ENCODE results near the gene ITGB1BP1.

ITGB1BP1 gene

GRCh38 chr2:9377461-9378097 lies 45.7 kb downstream of the ITGB1BP1 start:
- no peak for DNase-seq (ENCODE audit: low spot score)

- DNase-seq (ENCODE audit: low spot score) = no peak
Observed at GRCh38 chr2:9375857-9376428, 47.4 kb downstream of the ITGB1BP1 start.

GRCh38 chr2:9374071-9374730 lies 49.1 kb downstream of the ITGB1BP1 start:
- no peak for DNase-seq (ENCODE audit: low spot score)

GRCh38 chr2:9373476-9373875 lies 49.9 kb downstream of the ITGB1BP1 start:
- no peak for DNase-seq (ENCODE audit: low spot score)

- DNase-seq (ENCODE audit: low spot score) = no peak
Observed at GRCh38 chr2:9373047-9373446, 50.3 kb downstream of the ITGB1BP1 start.

- no peak for DNase-seq (ENCODE audit: low spot score)
Observed at GRCh38 chr2:9370746-9371145, 52.6 kb downstream of the ITGB1BP1 start.

GRCh38 chr2:9366026-9366425 lies 57.3 kb downstream of the ITGB1BP1 start:
- no peak for DNase-seq (ENCODE audit: low spot score)

- DNase-seq (ENCODE audit: low spot score) = no peak
Observed at GRCh38 chr2:9365498-9366019, 57.8 kb downstream of the ITGB1BP1 start.

GRCh38 chr2:9364791-9365497 lies 58.4 kb downstream of the ITGB1BP1 start:
- DNase-seq (ENCODE audit: low spot score) = peak; percentile 29

GRCh38 chr2:9364373-9364772 lies 59.0 kb downstream of the ITGB1BP1 start:
- no peak for DNase-seq (ENCODE audit: low spot score)

- no peak for DNase-seq (ENCODE audit: low spot score)
Observed at GRCh38 chr2:9360701-9361100, 62.6 kb downstream of the ITGB1BP1 start.

GRCh38 chr2:9360110-9360509 lies 63.2 kb downstream of the ITGB1BP1 start:
- DNase-seq (ENCODE audit: low spot score) = no peak

- DNase-seq (ENCODE audit: low spot score) = no peak
Observed at GRCh38 chr2:9359463-9359862, 63.9 kb downstream of the ITGB1BP1 start.

- DNase-seq (ENCODE audit: low spot score) = no peak
Observed at GRCh38 chr2:9358846-9359245, 64.5 kb downstream of the ITGB1BP1 start.

- no peak for DNase-seq (ENCODE audit: low spot score)
Observed at GRCh38 chr2:9356261-9356660, 67.1 kb downstream of the ITGB1BP1 start.

- DNase-seq (ENCODE audit: low spot score) = no peak
Observed at GRCh38 chr2:9355716-9356115, 67.6 kb downstream of the ITGB1BP1 start.

- DNase-seq (ENCODE audit: low spot score) = no peak
Observed at GRCh38 chr2:9355270-9355669, 68.1 kb downstream of the ITGB1BP1 start.

GRCh38 chr2:9354318-9354717 lies 69.0 kb downstream of the ITGB1BP1 start:
- no peak for DNase-seq (ENCODE audit: low spot score)
